Loucy (cell line): ENCODE data around the gene LPP.
A peak's percentile ranks its signal among the peaks of the same experiment; 100 is the strongest.

Experiments used
- H2AFZ ChIP-seq: fragments of 200-600 bp; sonication (generic); 2 replicates; pipeline ENCODE4 v1.6.0; 2016; ENCODE audit warnings: antibody characterized with exemption, mild to moderate bottlenecking, low read length, moderate library complexity
- H3F3A ChIP-seq: fragments of 200-600 bp; 2 replicates; pipeline ENCODE4 v1.6.0; 2016; ENCODE audit warnings: antibody characterized with exemption, low read depth, mild to moderate bottlenecking
- H3K27me3 ChIP-seq: fragments of 200-600 bp; sonication (generic); 2 replicates; pipeline ENCODE4 v1.6.1; 2014; ENCODE audit warnings: low read length, mild to moderate bottlenecking; ENCODE audit not compliant: insufficient read depth, poor library complexity, severe bottlenecking
- H3K36me3 ChIP-seq: fragments of 200-600 bp; sonication (generic); 2 replicates; pipeline ENCODE4 v1.6.1; 2016; ENCODE audit warnings: low read length; ENCODE audit not compliant: insufficient read depth
- H3K4me1 ChIP-seq: fragments of 200-600 bp; sonication (generic); 2 replicates; pipeline ENCODE4 v1.5.1; 2014; ENCODE audit warnings: low read length, mild to moderate bottlenecking; ENCODE audit not compliant: insufficient read depth, poor library complexity, severe bottlenecking
- H3K4me2 ChIP-seq: fragments of 200-600 bp; sonication (generic); 2 replicates; pipeline ENCODE4 v1.6.0; 2014; ENCODE audit warnings: antibody characterized with exemption, low read length, low read depth, mild to moderate bottlenecking; ENCODE audit not compliant: poor library complexity, severe bottlenecking
- H3K4me3 ChIP-seq: fragments of 200-600 bp; sonication (generic); 2 replicates; pipeline ENCODE4 v1.5.1; 2014; ENCODE audit warnings: low read length, mild to moderate bottlenecking, mixed read lengths; ENCODE audit not compliant: poor library complexity, severe bottlenecking
- H3K79me2 ChIP-seq: fragments of 200-600 bp; sonication (generic); 2 replicates; pipeline ENCODE4 v1.6.1; 2014; ENCODE audit warnings: low read length; ENCODE audit not compliant: insufficient read depth
- H3K9ac ChIP-seq: fragments of 200-600 bp; sonication (generic); 2 replicates; pipeline ENCODE4 v1.6.0; 2014; ENCODE audit warnings: mild to moderate bottlenecking, low read depth, low read length, moderate library complexity; ENCODE audit not compliant: poor library complexity, severe bottlenecking
- H3K9me2 ChIP-seq: fragments of 200-600 bp; sonication (generic); replicated peaks from 2 replicates; pipeline ENCODE4 v1.6.1; 2016; ENCODE audit warnings: low read depth, low read length, mixed read lengths
- H3K9me3 ChIP-seq: fragments of 200-600 bp; sonication (generic); 2 replicates; pipeline ENCODE4 v1.6.1; 2014; ENCODE audit warnings: mild to moderate bottlenecking, antibody characterized with exemption, low read length, low read depth; ENCODE audit not compliant: insufficient read depth
- H4K20me1 ChIP-seq: fragments of 200-600 bp; sonication (generic); 2 replicates; pipeline ENCODE4 v1.6.0; 2014; ENCODE audit warnings: antibody characterized with exemption, low read length, mild to moderate bottlenecking; ENCODE audit not compliant: insufficient read depth, poor library complexity, severe bottlenecking
- CTCF ChIP-seq: fragments of 200-600 bp; sonication (generic); conservative IDR thresholded peaks from 2 replicates; pipeline ENCODE4 v1.5.1; 2014; ENCODE audit warnings: mild to moderate bottlenecking, antibody characterized with exemption, low read length
- EZH2phosphoT487 ChIP-seq: fragments of 200-600 bp; IDR thresholded peaks from 2 replicates; pipeline ENCODE4 v1.6.1; 2018; ENCODE audit warnings: antibody characterized with exemption, mild to moderate bottlenecking, moderate library complexity, borderline replicate concordance

LPP gene

DNA sequence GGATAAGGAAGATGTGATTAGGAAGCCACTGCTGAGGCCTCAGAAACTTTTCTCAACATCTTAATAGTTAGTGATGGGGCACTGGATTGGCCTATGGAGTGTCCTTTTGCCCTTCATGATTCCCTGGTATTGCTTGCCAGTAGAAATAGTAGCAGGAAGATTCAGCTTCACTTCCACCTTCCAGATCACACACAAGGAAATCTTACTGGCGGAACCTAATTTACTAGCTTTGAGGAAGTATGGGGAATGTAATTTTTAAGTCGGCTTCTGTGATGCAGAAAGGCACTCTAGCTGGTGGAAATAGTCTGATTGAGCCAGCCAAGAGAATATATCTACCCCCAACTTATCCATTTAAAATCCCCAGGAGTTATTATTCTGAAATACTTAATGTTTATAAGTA lies 46.5 kb downstream of the LPP start:
- Histone ChIP-seq H3K4me2 (no peak overlapping the region), H3K4me3 (no peak overlapping the region), H3K9ac (no peak overlapping the region), H3K9me3 (no peaks in the 10 kb centered on the region), H3K27me3 (no peaks in the 10 kb centered on the region), H3K36me3 (no peaks in the 10 kb centered on the region), H4K20me1 (no peaks in the 10 kb centered on the region), H3K4me1 (peaks cover 25% of the 10 kb centered on the region), H3K9me2 (no peaks in the 10 kb centered on the region), H3F3A (no peaks in the 10 kb centered on the region), H3K79me2 (peaks cover 46% of the 10 kb centered on the region), H2AFZ (no peak overlapping the region)
- no peak for TF ChIP-seq EZH2phosphoT487
- no peak for TF ChIP-seq CTCF

GRCh38 chr3:188202358-188203138 lies 48.6 kb downstream of the LPP start:
- no peaks in the 10 kb centered on the region for H3F3A ChIP-seq
- peaks cover 6% of the 10 kb centered on the region for H3K4me1 ChIP-seq
- no peak overlapping the region for H3K4me2 ChIP-seq
- H3K9me3 ChIP-seq = no peaks in the 10 kb centered on the region
- peaks cover 36% of the 10 kb centered on the region; the same call in 1 of the 2 replicates for H3K79me2 ChIP-seq
- no peak overlapping the region for H3K9ac ChIP-seq
- no peak overlapping the region for H2AFZ ChIP-seq
- no peaks in the 10 kb centered on the region for H3K27me3 ChIP-seq
- H3K9me2 ChIP-seq = no peaks in the 10 kb centered on the region
- H4K20me1 ChIP-seq = no peaks in the 10 kb centered on the region
- TF ChIP-seq CTCF (peak; percentile 36), EZH2phosphoT487 (no peak)
- no peaks in the 10 kb centered on the region for H3K36me3 ChIP-seq
- H3K4me3 ChIP-seq = no peak overlapping the region

- Histone ChIP-seq H3K4me3 (no peak overlapping the region), H3K4me1 (no peaks in the 10 kb centered on the region), H3K9ac (no peak overlapping the region), H4K20me1 (no peaks in the 10 kb centered on the region), H3K36me3 (peaks cover 3% of the 10 kb centered on the region; the same call in 1 of the 2 replicates), H3K4me2 (no peak overlapping the region), H3K9me2 (no peaks in the 10 kb centered on the region), H3K9me3 (no peaks in the 10 kb centered on the region), H3K27me3 (no peaks in the 10 kb centered on the region), H3K79me2 (peaks cover 35% of the 10 kb centered on the region; the same call in 1 of the 2 replicates), H2AFZ (no peak overlapping the region), H3F3A (no peaks in the 10 kb centered on the region)
- TF ChIP-seq EZH2phosphoT487 (no peak), CTCF (no peak)
These were observed 50.6 kb downstream of the LPP start for GRCh38 chr3:188204526-188204925.
